Thyroid gland (tissue), 4 donors: ENCODE data around the gene BUD23. TPM values are rescaled to one million over a fixed set of nuclear protein-coding genes. Genes with fewer than 3 reads are reported as not detected.
"Not testable (repeated sequence)": the region's sequence is repeated elsewhere in the genome, so short reads cannot be mapped to it uniquely, and the experiment has no call there.

Experiments used
- DNase-seq, 2 donors: peaks; one replicate each; pipeline ENCODE4 v3.0.0-alpha.2; 2019
- H3K27ac ChIP-seq, 3 donors: fragments of 200-600 bp; sonication (generic); 1 replicate in 2 of 3; 2 replicates in 1 of 3; pipeline ENCODE4 v1.5.1; 2016 to 2019; ENCODE audit warnings: mild to moderate bottlenecking in 1 of 3, moderate library complexity in 1 of 3
- H3K27me3 ChIP-seq: fragments of 200-600 bp; sonication (generic); one replicate; pipeline ENCODE4 v1.5.1; 2019
- H3K36me3 ChIP-seq, 2 donors: fragments of 200-600 bp; sonication (generic); one replicate each; pipeline ENCODE4 v1.5.1; 2016 to 2019
- H3K4me1 ChIP-seq, 2 donors: fragments of 200-600 bp; sonication (generic); one replicate each; pipeline ENCODE4 v1.5.1; 2017 to 2019
- H3K4me3 ChIP-seq, 3 donors: fragments of 200-600 bp; sonication (generic); replicated peaks in 1 of 3; 1 replicate in 2 of 3; 2 replicates in 1 of 3; pipeline ENCODE4 v1.5.1; 2016; ENCODE audit warnings: mild to moderate bottlenecking in 1 of 3
- H3K9me3 ChIP-seq: fragments of 200-600 bp; sonication (generic); one replicate; pipeline ENCODE4 v1.5.1; 2017
- CTCF ChIP-seq, 6 experiments: fragments of 200-600 bp in 3 of 6; fragments of 450-650 bp in 3 of 6; sonication (generic) in 3 of 6; IDR thresholded peaks; one replicate each; pipeline ENCODE4 v1.5.1; 2016 to 2019; ENCODE audit warnings: antibody characterized with exemption in 6 of 6, mild to moderate bottlenecking in 2 of 6, inconsistent platforms in 1 of 6, moderate library complexity in 1 of 6
- POLR2A ChIP-seq, 2 donors: fragments of 450-650 bp; IDR thresholded peaks; one replicate each; pipeline ENCODE4 v1.6.1; 2017; ENCODE audit warnings: antibody characterized with exemption in 2 of 2, mild to moderate bottlenecking in 2 of 2, moderate library complexity in 1 of 2
- WGBS, 2 donors: methylation state at CpG; one replicate each; pipeline ENCODE4 v1.1.5; 2017; 5-methylcytosine and 5-hydroxymethylcytosine counted together
- intact Hi-C: fragments of 100-400 bp; cut with DNase I; formaldehyde crosslinking; loops from one replicate; pipeline ENCODE4 v1.15.1; 2023
- total RNA-seq, 4 donors: library from RNA; depleted of rRNA; stranded (reverse); fragments of >200 nt; gene quantifications; one replicate each; pipeline ENCODE4 v1.2.3, GENCODE V29; 2016

BUD23 gene
- total RNA-seq, 4 donors from 2014 or later, result 58.3 to 78.0 (median 64.9) TPM

DNA sequence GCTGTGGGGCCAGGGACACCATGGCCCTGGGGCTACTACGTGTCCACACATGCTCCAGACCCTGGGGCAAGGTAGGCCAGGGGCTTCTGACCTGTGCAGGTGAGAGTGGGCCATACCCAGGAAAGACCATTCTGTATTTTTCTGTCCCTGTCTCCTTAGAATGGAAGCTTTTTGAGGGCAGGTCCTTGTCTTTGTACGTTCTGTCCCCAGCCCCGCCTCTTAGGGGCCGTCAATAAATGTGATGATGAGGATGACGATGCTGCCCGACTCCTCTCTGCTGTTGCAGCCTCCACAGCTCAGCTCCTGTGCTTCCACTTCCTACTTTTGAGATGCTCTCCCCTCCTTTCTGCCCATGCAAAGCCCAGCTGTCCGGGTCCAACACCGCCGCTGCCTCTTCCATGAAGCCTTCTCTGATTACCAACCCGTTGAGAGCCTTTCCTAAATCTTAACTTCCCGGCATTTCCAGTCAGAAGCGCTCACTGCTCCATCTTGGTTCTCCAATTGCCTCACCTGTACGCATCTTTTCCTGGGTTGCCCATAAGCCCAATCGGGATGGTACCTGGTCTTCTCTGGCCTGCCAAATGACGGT, 11.4 kb upstream of the BUD23 start:
- no peaks in the 10 kb centered on the region for H3K36me3 ChIP-seq
- intact Hi-C loops, result loop anchor here (10.0 kb wide), 1 partner anchor 57 kb away; no protein-coding TSS in a partner anchor
- H3K4me1 ChIP-seq, result peaks cover 8 to 14% of the 10 kb centered on the region in 2 donors
- no peak for TF ChIP-seq CTCF (IDR thresholded peaks at IDR 0.05)
- TF ChIP-seq POLR2A (IDR thresholded peaks at IDR 0.05), result no peak
- H3K9me3 ChIP-seq, result no peaks in the 10 kb centered on the region
- no peaks in the 10 kb centered on the region for H3K27me3 ChIP-seq
- no peak overlapping the region for H3K4me3 ChIP-seq
- 95 to 97% methylated on average over 15 of the region's 15 CpGs for WGBS, 2 donors
- no peak overlapping the region for H3K27ac ChIP-seq
- no peak for DNase-seq

DNA sequence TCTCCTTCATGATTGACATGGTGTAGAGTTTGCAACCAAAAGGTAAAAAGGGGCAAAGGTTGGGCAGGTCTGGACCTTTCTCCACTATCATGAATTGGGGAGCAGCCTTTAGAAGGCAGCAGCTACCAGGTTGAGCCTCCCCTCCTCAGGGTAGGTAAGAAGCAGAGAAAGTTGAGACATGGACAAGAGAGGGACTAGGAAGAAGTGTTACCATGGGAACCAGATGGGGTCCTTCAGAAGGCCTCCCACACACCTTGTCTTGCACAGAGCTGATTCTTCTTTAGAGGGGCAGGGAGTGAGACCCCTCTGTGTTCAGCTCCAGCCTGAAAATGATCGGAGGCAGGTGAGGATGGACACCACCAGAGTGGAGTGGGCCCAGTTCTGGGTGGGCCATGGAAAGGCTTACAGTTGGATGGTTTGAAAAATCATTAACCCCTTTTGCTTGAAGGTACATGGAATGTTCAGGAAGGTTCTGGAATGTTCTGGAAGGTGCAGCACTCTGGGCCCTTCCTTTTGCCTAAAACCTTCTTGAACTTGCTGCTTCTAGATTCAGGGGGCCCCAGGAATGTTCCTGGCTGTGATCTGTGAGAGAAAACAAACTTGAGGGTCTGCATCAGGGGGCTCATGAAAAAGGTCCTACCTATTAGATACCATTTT, 8.8 kb upstream of the BUD23 start:
- no peak for TF ChIP-seq POLR2A (IDR thresholded peaks at IDR 0.05)
- TF ChIP-seq CTCF (IDR thresholded peaks at IDR 0.05), result no peak
- intact Hi-C loops, result loop anchor here (10.0 kb wide), 1 partner anchor 60 kb away; no protein-coding TSS in a partner anchor
- no peaks in the 10 kb centered on the region for H3K9me3 ChIP-seq
- no peak overlapping the region for H3K27ac ChIP-seq
- no peak overlapping the region for H3K4me3 ChIP-seq
- no peaks in the 10 kb centered on the region for H3K36me3 ChIP-seq
- peaks cover 5 to 14% of the 10 kb centered on the region in 2 donors for H3K4me1 ChIP-seq
- DNase-seq, result no peak
- WGBS, 2 donors, result 100% methylated on average over 1 of the region's 1 CpG
- no peaks in the 10 kb centered on the region for H3K27me3 ChIP-seq

GRCh38 chr7:73676062-73676461, 7.3 kb upstream of the BUD23 start:
- not testable (repeated sequence) for H3K36me3 ChIP-seq, H3K27ac ChIP-seq, H3K27me3 ChIP-seq, H3K9me3 ChIP-seq, H3K4me3 ChIP-seq, DNase-seq
- intact Hi-C loops, result loop anchor here (10.0 kb wide), 1 partner anchor 61 kb away; no protein-coding TSS in a partner anchor
- peaks cover 16 to 27% of the 10 kb centered on the region in 2 donors for H3K4me1 ChIP-seq
- WGBS, 2 donors, result 81 to 92% methylated on average over 9 of the region's 9 CpGs

- no peaks in the 10 kb centered on the region for H3K9me3 ChIP-seq
- TF ChIP-seq POLR2A (IDR thresholded peaks at IDR 0.05) (peak in 1 of 2 donors; percentile 25), CTCF (IDR thresholded peaks at IDR 0.05) (no peak)
- H3K4me3 ChIP-seq, result no peak overlapping the region
- H3K27me3 ChIP-seq, result no peaks in the 10 kb centered on the region
- no peaks in the 10 kb centered on the region for H3K36me3 ChIP-seq
- 57 to 64% methylated on average over 6 of the region's 6 CpGs for WGBS, 2 donors
- DNase-seq, result peak; percentile 73 to 77
- intact Hi-C loops, result loop anchor here (10.0 kb wide), 1 partner anchor 64 kb away; no protein-coding TSS in a partner anchor
- peak overlapping the region; percentile 60 to 78 (median 76) for H3K27ac ChIP-seq
- peaks cover 34 to 43% of the 10 kb centered on the region in 2 donors for H3K4me1 ChIP-seq
Measured at GRCh38 chr7:73678862-73679261, 4.5 kb upstream of the BUD23 start.

DNA sequence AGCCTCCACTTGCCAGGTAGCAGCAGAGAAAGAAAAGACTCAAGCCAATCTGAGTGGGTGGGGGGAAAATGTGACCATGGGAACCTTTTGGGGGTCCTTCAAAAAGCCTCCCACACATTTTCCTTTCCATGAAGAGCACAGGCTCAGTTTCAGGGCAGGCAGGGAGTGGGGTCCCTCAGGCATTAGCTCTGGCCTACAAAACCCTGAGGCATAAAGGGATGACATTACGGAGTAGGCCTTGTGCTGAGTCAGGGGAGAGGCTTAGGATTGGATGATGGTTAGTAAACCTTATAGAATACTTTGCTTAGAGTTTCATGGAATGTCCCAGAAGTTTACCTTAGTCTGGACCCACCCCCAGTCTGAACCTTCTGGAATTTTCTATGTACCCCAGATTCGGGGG, 3.7 kb upstream of the BUD23 start:
- 57 to 67% methylated on average over 2 of the region's 2 CpGs for WGBS, 2 donors
- intact Hi-C loops, result loop anchor here (10.0 kb wide), 1 partner anchor 65 kb away; no protein-coding TSS in a partner anchor

More for the DNA sequence above, 3.7 kb upstream of the BUD23 start:
- DNase-seq, result no peak
- Histone ChIP-seq H3K4me1 (peaks cover 39 to 49% of the 10 kb centered on the region in 2 donors), H3K27me3 (no peaks in the 10 kb centered on the region), H3K27ac (peak overlapping the region; percentile 60 to 78 (median 76)), H3K9me3 (no peaks in the 10 kb centered on the region), H3K4me3 (no peak overlapping the region), H3K36me3 (no peaks in the 10 kb centered on the region)
- TF ChIP-seq POLR2A (IDR thresholded peaks at IDR 0.05) (no peak), CTCF (IDR thresholded peaks at IDR 0.05) (no peak)
